GM19025 (cell line): ENCODE data around the gene LARP1.
"Not testable (repeated sequence)": the region's sequence is repeated elsewhere in the genome, so short reads cannot be mapped to it uniquely, and the experiment has no call there.

Experiments used
- ATAC-seq: cut with Tn5 transposase; IDR thresholded peaks from one replicate; pipeline ENCODE4 v1.9.1; 2021; ENCODE audit warnings: mild to moderate bottlenecking, low read depth, moderate library complexity; ENCODE audit not compliant: unreplicated experiment

The LARP1 gene

GRCh38 chr5:154819546-154819945, 64.4 kb downstream of the LARP1 start:
- no peak for ATAC-seq

GRCh38 chr5:154820383-154820782, 65.2 kb downstream of the LARP1 start:
- ATAC-seq = no peak

GRCh38 chr5:154822896-154823295, 67.7 kb downstream of the LARP1 start:
- not testable (repeated sequence) for ATAC-seq

- no peak for ATAC-seq
These were observed 68.4 kb downstream of the LARP1 start for GRCh38 chr5:154823605-154824004.

- no peak for ATAC-seq
These were observed 68.9 kb downstream of the LARP1 start for GRCh38 chr5:154824070-154824469.

- ATAC-seq = no peak
These were observed 74.0 kb downstream of the LARP1 start for GRCh38 chr5:154829181-154829588.

GRCh38 chr5:154829589-154830218, 74.5 kb downstream of the LARP1 start:
- ATAC-seq = no peak

GRCh38 chr5:154830219-154830595, 75.0 kb downstream of the LARP1 start:
- no peak for ATAC-seq

GRCh38 chr5:154830596-154830995, 75.4 kb downstream of the LARP1 start:
- ATAC-seq = no peak

GRCh38 chr5:154831451-154831850, 76.3 kb downstream of the LARP1 start:
- no peak for ATAC-seq

GRCh38 chr5:154832804-154833203, 77.6 kb downstream of the LARP1 start:
- ATAC-seq = not testable (repeated sequence)

- ATAC-seq = no peak
These were observed 78.9 kb downstream of the LARP1 start for GRCh38 chr5:154834053-154834452.

- not testable (repeated sequence) for ATAC-seq
These were observed 80.5 kb downstream of the LARP1 start for GRCh38 chr5:154835701-154836052.

GRCh38 chr5:154836225-154836624, 81.0 kb downstream of the LARP1 start:
- no peak for ATAC-seq

GRCh38 chr5:154837009-154837901, 82.1 kb downstream of the LARP1 start:
- ATAC-seq = no peak

GRCh38 chr5:154840435-154841272, 85.5 kb downstream of the LARP1 start:
- no peak for ATAC-seq

GRCh38 chr5:154841273-154841661, 86.1 kb downstream of the LARP1 start:
- ATAC-seq = no peak

- ATAC-seq = no peak
These were observed 87.7 kb downstream of the LARP1 start for GRCh38 chr5:154842689-154843530.

GRCh38 chr5:154844809-154845208, 89.6 kb downstream of the LARP1 start:
- no peak for ATAC-seq

GRCh38 chr5:154849264-154849785, 94.1 kb downstream of the LARP1 start:
- ATAC-seq = no peak
